Measurements from ENCODE around the gene OR1J1.

OR1J1 gene, protein sequence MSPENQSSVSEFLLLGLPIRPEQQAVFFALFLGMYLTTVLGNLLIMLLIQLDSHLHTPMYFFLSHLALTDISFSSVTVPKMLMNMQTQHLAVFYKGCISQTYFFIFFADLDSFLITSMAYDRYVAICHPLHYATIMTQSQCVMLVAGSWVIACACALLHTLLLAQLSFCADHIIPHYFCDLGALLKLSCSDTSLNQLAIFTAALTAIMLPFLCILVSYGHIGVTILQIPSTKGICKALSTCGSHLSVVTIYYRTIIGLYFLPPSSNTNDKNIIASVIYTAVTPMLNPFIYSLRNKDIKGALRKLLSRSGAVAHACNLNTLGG

GRCh38 chr9:122477826-122478225, at the start of gene OR1J1:
Gene OR1J1, minus strand, starts transcription at chr9:122477926. Its CDS starts 0 bp downstream, at chr9:122477926.
- no peak within 1 kb of the TSS for H3K4me3 ChIP-seq (ENCODE audit: low read depth, low read length)
- DNase-seq (ENCODE audit: low read depth) = no peak
- TF ChIP-seq, protein P1, sequence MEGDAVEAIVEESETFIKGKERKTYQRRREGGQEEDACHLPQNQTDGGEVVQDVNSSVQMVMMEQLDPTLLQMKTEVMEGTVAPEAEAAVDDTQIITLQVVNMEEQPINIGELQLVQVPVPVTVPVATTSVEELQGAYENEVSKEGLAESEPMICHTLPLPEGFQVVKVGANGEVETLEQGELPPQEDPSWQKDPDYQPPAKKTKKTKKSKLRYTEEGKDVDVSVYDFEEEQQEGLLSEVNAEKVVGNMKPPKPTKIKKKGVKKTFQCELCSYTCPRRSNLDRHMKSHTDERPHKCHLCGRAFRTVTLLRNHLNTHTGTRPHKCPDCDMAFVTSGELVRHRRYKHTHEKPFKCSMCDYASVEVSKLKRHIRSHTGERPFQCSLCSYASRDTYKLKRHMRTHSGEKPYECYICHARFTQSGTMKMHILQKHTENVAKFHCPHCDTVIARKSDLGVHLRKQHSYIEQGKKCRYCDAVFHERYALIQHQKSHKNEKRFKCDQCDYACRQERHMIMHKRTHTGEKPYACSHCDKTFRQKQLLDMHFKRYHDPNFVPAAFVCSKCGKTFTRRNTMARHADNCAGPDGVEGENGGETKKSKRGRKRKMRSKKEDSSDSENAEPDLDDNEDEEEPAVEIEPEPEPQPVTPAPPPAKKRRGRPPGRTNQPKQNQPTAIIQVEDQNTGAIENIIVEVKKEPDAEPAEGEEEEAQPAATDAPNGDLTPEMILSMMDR (IDR thresholded peaks at IDR 0.05; ENCODE audit: low read depth, low read length, missing control alignments) = no peak
- in situ Hi-C loops (cut with HindIII; ENCODE audit: low sequenced_read_pairs) = loop anchor here (25.0 kb wide), 1 partner anchor 284 kb away; no protein-coding TSS in a partner anchor

DNA sequence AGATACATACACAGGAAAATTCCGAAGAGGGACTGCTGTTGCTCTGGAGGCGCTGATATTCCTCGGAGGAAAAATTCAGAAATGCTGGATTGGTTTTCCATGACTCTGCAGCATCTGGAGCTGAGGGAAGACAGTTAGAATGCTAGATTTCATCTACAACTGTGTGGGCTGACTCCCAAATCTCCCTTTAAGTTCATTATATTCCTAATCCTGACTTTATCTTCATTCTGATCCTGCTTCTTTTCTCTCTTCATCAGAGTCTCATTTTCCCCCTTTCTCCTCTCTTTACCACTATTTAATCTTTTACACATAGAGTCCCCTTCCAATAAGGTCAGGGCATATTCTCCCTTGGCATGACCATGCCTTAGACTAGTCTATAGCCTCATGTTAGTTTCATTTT, 49.5 kb upstream of the OR1J1 start, which contains the start of gene OR1N1:
TSS of gene OR1N1 (minus strand) at position 101 of the 400 bp plus-strand sequence. CDS start at position 101, 0 bp downstream.
- in situ Hi-C loops (cut with HindIII; ENCODE audit: low sequenced_read_pairs) = no loop called here
- TF ChIP-seq, protein P1 (IDR thresholded peaks at IDR 0.05; ENCODE audit: low read depth, low read length, missing control alignments) = no peak
- DNase-seq (ENCODE audit: low read depth) = no peak
- H3K4me3 ChIP-seq (ENCODE audit: low read depth, low read length) = no peak within 1 kb of the TSS

- H3K4me3 ChIP-seq (ENCODE audit: low read depth, low read length) = no peak overlapping the region
- DNase-seq (ENCODE audit: low read depth) = no peak
- TF ChIP-seq, protein P1 (IDR thresholded peaks at IDR 0.05; ENCODE audit: low read depth, low read length, missing control alignments) = no peak
- in situ Hi-C loops (cut with HindIII; ENCODE audit: low sequenced_read_pairs) = no loop called here
Observed at GRCh38 chr9:122526602-122527001, 48.9 kb upstream of the OR1J1 start.

DNA sequence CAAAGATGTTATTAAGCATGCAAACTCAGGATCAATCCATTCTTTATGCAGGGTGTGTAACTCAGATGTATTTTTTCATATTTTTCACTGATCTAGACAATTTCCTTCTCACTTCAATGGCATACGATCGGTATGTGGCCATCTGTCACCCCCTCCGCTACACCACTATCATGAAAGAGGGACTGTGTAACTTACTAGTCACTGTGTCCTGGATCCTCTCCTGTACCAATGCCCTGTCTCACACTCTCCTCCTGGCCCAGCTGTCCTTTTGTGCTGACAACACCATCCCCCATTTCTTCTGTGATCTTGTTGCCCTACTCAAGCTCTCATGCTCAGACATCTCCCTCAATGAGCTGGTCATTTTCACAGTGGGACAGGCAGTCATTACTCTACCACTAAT, 41.6 kb upstream of the OR1J1 start:
- H3K4me3 ChIP-seq (ENCODE audit: low read depth, low read length) = no peak overlapping the region
- DNase-seq (ENCODE audit: low read depth) = no peak
- TF ChIP-seq, protein P1 (IDR thresholded peaks at IDR 0.05; ENCODE audit: low read depth, low read length, missing control alignments) = no peak
- in situ Hi-C loops (cut with HindIII; ENCODE audit: low sequenced_read_pairs) = no loop called here

GRCh38 chr9:122518841-122519240, 41.1 kb upstream of the OR1J1 start, which contains the start of gene OR1J4:
Gene OR1J4, plus strand, starts transcription at chr9:122519141. Its CDS starts 0 bp downstream, at chr9:122519141.
- DNase-seq (ENCODE audit: low read depth) = no peak
- TF ChIP-seq, protein P1 (IDR thresholded peaks at IDR 0.05; ENCODE audit: low read depth, low read length, missing control alignments) = no peak
- H3K4me3 ChIP-seq (ENCODE audit: low read depth, low read length) = no peak within 1 kb of the TSS
- in situ Hi-C loops (cut with HindIII; ENCODE audit: low sequenced_read_pairs) = no loop called here

DNA sequence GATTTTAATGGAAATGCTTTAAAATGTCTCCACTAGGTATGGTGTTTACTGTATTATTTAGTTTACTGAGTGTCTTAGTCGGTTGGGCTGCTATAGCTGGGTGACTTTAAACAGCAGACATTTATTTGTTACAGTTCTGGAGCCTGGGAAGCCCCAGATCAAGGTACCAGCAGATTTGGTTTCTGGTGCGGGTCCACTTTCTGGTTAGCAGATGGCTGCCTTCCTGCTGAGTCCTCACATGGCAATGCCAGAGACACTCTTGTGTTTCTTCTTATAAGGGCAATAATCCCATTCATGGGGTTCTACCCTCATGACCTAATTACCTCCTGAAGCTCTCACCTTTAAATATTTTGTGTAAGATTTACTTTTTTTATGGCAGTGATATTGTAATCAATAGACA, 40.5 kb upstream of the OR1J1 start:
- no peak overlapping the region for H3K4me3 ChIP-seq (ENCODE audit: low read depth, low read length)
- TF ChIP-seq, protein P1 (IDR thresholded peaks at IDR 0.05; ENCODE audit: low read depth, low read length, missing control alignments) = no peak
- DNase-seq (ENCODE audit: low read depth) = no peak
- in situ Hi-C loops (cut with HindIII; ENCODE audit: low sequenced_read_pairs) = no loop called here

All from astrocyte of the cerebellum (primary cell).